Measurements from ENCODE around the gene MECP2.

Gene MECP2

DNA sequence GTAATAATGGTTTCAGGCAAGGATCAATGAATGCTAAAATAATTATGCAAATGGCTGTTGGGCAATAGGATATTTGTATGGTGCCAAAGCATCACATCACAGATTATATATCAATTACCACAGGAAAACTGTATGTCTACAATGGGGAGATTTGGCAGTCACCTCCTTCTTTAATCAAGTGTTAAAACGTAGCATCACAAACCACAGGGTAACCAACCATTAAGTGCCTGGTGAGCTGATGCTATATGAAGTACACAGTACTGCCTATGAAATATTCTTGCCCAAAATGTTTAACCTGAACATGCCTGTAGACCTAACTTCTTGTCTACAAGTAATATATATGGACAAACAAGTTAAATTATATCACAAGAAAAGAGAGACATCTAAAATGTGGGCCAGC, 25.3 kb downstream of the MECP2 start:
- Histone ChIP-seq H3K27me3 (ENCODE audit: low read length) (no peaks in the 10 kb centered on the region), H3K4me3 (ENCODE audit: insufficient read depth, low read length, poor library complexity, severe bottlenecking) (no peak overlapping the region), H3K36me3 (ENCODE audit: low read length) (no peaks in the 10 kb centered on the region; the same call in 1 of the 2 replicates), H3F3A (ENCODE audit: insufficient read depth) (no peaks in the 10 kb centered on the region), H3K9me3 (ENCODE audit: insufficient read depth, low read length) (no peaks in the 10 kb centered on the region), H3K9me2 (replicated peaks; ENCODE audit: insufficient read depth, low read length) (no peaks in the 10 kb centered on the region), H3K4me2 (ENCODE audit: low read depth, low read length, poor library complexity, severe bottlenecking) (no peak overlapping the region), H3K9ac (ENCODE audit: low read length) (no peak overlapping the region), H4K20me1 (ENCODE audit: low read depth, low read length) (0 out of 2 replicates have a peak, but pooled peaks cover 4% of the 10 kb centered on the region), H3K79me2 (ENCODE audit: insufficient read depth, low read length) (peaks cover 92% of the 10 kb centered on the region), H3K27ac (ENCODE audit: low read depth, low read length) (no peak overlapping the region), H2AFZ (ENCODE audit: low read depth, low read length, severe bottlenecking) (no peak overlapping the region)
- TF ChIP-seq CTCF (IDR thresholded peaks at IDR 0.05; ENCODE audit: insufficient read depth, low read length, poor library complexity, severe bottlenecking) (no peak), EZH2phosphoT487 (conservative IDR thresholded peaks at IDR 0.05; ENCODE audit: low read length) (no peak)

GRCh38 chrX:154068560-154068959, 29.0 kb downstream of the MECP2 start:
- H3K27me3 ChIP-seq (ENCODE audit: low read length): no peaks in the 10 kb centered on the region
- no peak overlapping the region for H3K4me3 ChIP-seq (ENCODE audit: insufficient read depth, low read length, poor library complexity, severe bottlenecking)
- H3K9ac ChIP-seq (ENCODE audit: low read length): no peak overlapping the region
- H3K9me3 ChIP-seq (ENCODE audit: insufficient read depth, low read length): no peaks in the 10 kb centered on the region
- H2AFZ ChIP-seq (ENCODE audit: low read depth, low read length, severe bottlenecking): no peak overlapping the region
- no peaks in the 10 kb centered on the region for H3F3A ChIP-seq (ENCODE audit: insufficient read depth)
- TF ChIP-seq EZH2phosphoT487 (conservative IDR thresholded peaks at IDR 0.05; ENCODE audit: low read length): no peak
- TF ChIP-seq CTCF (IDR thresholded peaks at IDR 0.05; ENCODE audit: insufficient read depth, low read length, poor library complexity, severe bottlenecking): no peak
- H3K9me2 ChIP-seq (replicated peaks; ENCODE audit: insufficient read depth, low read length): no peaks in the 10 kb centered on the region
- no peaks in the 10 kb centered on the region for H3K36me3 ChIP-seq (ENCODE audit: low read length)
- H4K20me1 ChIP-seq (ENCODE audit: low read depth, low read length): no peaks in the 10 kb centered on the region
- peaks cover 92% of the 10 kb centered on the region for H3K79me2 ChIP-seq (ENCODE audit: insufficient read depth, low read length)
- H3K27ac ChIP-seq (ENCODE audit: low read depth, low read length): no peak overlapping the region
- no peak overlapping the region for H3K4me2 ChIP-seq (ENCODE audit: low read depth, low read length, poor library complexity, severe bottlenecking)

GRCh38 chrX:154064637-154065435, 32.7 kb downstream of the MECP2 start:
- H3K9me3 ChIP-seq (ENCODE audit: insufficient read depth, low read length): no peaks in the 10 kb centered on the region
- peak overlapping the region; percentile 6; the same call in 1 of the 2 replicates for H3K27ac ChIP-seq (ENCODE audit: low read depth, low read length)
- H3K79me2 ChIP-seq (ENCODE audit: insufficient read depth, low read length): peaks cover 88% of the 10 kb centered on the region
- H3K4me2 ChIP-seq (ENCODE audit: low read depth, low read length, poor library complexity, severe bottlenecking): no peak overlapping the region
- no peak overlapping the region for H3K4me3 ChIP-seq (ENCODE audit: insufficient read depth, low read length, poor library complexity, severe bottlenecking)
- no peaks in the 10 kb centered on the region for H3K27me3 ChIP-seq (ENCODE audit: low read length)
- H3K9ac ChIP-seq (ENCODE audit: low read length): peak overlapping the region; percentile 6; the same call in 1 of the 2 replicates
- no peak overlapping the region for H2AFZ ChIP-seq (ENCODE audit: low read depth, low read length, severe bottlenecking)
- TF ChIP-seq EZH2phosphoT487 (conservative IDR thresholded peaks at IDR 0.05; ENCODE audit: low read length) (no peak), CTCF (IDR thresholded peaks at IDR 0.05; ENCODE audit: insufficient read depth, low read length, poor library complexity, severe bottlenecking) (no peak)
- H3K9me2 ChIP-seq (replicated peaks; ENCODE audit: insufficient read depth, low read length): no peaks in the 10 kb centered on the region
- H4K20me1 ChIP-seq (ENCODE audit: low read depth, low read length): no peaks in the 10 kb centered on the region
- no peaks in the 10 kb centered on the region for H3K36me3 ChIP-seq (ENCODE audit: low read length)
- H3F3A ChIP-seq (ENCODE audit: insufficient read depth): no peaks in the 10 kb centered on the region
